Activated CD8-positive, alpha-beta T cell treated with anti-CD3 and anti-CD28 coated beads, Interleukin-2, amount 10 ng/mL, durations not matched to agents 7 days and 5 days (primary cell): ENCODE results near the gene CXCL3. TPM values are rescaled to one million over a fixed set of nuclear protein-coding genes. Genes with fewer than 3 reads are reported as not detected.

ENCODE experiments used
- ATAC-seq: fragments of 150-1000 bp; cut with Tn5 transposase; one replicate; pipeline ENCODE4 v1.10.0; 2021; ENCODE audit warnings: moderate library complexity
- CTCF ChIA-PET: fragments of 350-600 bp; sonication (Branson Sonifier 250); formaldehyde crosslinking; loops from one replicate; lab custom pipeline; 2021; ENCODE audit warnings: antibody characterized with exemption; lab: Charles Lee
- POLR2A ChIA-PET: fragments of 350-600 bp; sonication (Branson Sonifier 250); formaldehyde crosslinking; loops from one replicate; lab custom pipeline; 2021; ENCODE audit warnings: antibody characterized with exemption; lab: Charles Lee
- DNase-seq: peaks from one replicate; pipeline ENCODE4 v3.0.0-alpha.2; 2020
- H3K27ac Mint-ChIP-seq: one replicate; pipeline ENCODE4 v1.8.0; 2021; ENCODE audit warnings: mild to moderate bottlenecking, mixed read lengths
- H3K27me3 Mint-ChIP-seq: one replicate; pipeline ENCODE4 v1.8.0; 2021; ENCODE audit warnings: low read depth, mixed read lengths
- H3K36me3 Mint-ChIP-seq: one replicate; pipeline ENCODE4 v1.8.0; 2021; ENCODE audit warnings: low read depth, mixed read lengths
- H3K4me1 Mint-ChIP-seq: one replicate; pipeline ENCODE4 v1.8.0; 2021; ENCODE audit warnings: low read depth, mixed read lengths
- H3K4me3 Mint-ChIP-seq: one replicate; pipeline ENCODE4 v1.8.0; 2021; ENCODE audit warnings: mild to moderate bottlenecking, mixed read lengths
- H3K9me3 Mint-ChIP-seq: one replicate; pipeline ENCODE4 v1.8.0; 2022; ENCODE audit warnings: mixed read lengths; ENCODE audit not compliant: insufficient read depth
- total RNA-seq, 2 experiments: library from RNA; stranded (reverse); gene quantifications; one replicate each; pipeline ENCODE4 v1.2.3, GENCODE V29; 2021

CXCL3 gene
- total RNA-seq, 2 experiments from 2014 or later: not detected

GRCh38 chr4:74065115-74065642 lies 26.7 kb upstream of the CXCL3 start:
- Mint-ChIP-seq H3K9me3 (no peaks in the 10 kb centered on the region), H3K36me3 (no peaks in the 10 kb centered on the region), H3K4me3 (no peak overlapping the region), H3K4me1 (no peaks in the 10 kb centered on the region), H3K27ac (no peak overlapping the region), H3K27me3 (no peaks in the 10 kb centered on the region)
- ATAC-seq (no peak), DNase-seq (no peak)
- CTCF ChIA-PET: interaction anchor here (0.6 kb wide), 1 partner anchor 491 kb away, joined by 3 read pairs; no protein-coding TSS in a partner anchor
- POLR2A ChIA-PET: no interaction called here

- no peak for DNase-seq
- CTCF ChIA-PET: no interaction called here
- POLR2A ChIA-PET: no interaction called here
- Mint-ChIP-seq H3K4me3 (no peak overlapping the region), H3K27me3 (no peaks in the 10 kb centered on the region), H3K27ac (no peak overlapping the region), H3K4me1 (no peaks in the 10 kb centered on the region), H3K36me3 (no peaks in the 10 kb centered on the region), H3K9me3 (no peaks in the 10 kb centered on the region)
- ATAC-seq: no peak
These were observed 25.4 kb upstream of the CXCL3 start for GRCh38 chr4:74063859-74064258.

GRCh38 chr4:74062953-74063352 lies 24.5 kb upstream of the CXCL3 start:
- no peaks in the 10 kb centered on the region for H3K4me1 Mint-ChIP-seq
- no peaks in the 10 kb centered on the region for H3K27me3 Mint-ChIP-seq
- ChIA-PET POLR2A (no interaction called here), CTCF (no interaction called here)
- DNase-seq (no peak), ATAC-seq (no peak)
- no peak overlapping the region for H3K4me3 Mint-ChIP-seq
- H3K9me3 Mint-ChIP-seq: no peaks in the 10 kb centered on the region
- no peaks in the 10 kb centered on the region for H3K36me3 Mint-ChIP-seq
- no peak overlapping the region for H3K27ac Mint-ChIP-seq

GRCh38 chr4:74061430-74061829 lies 22.9 kb upstream of the CXCL3 start:
- ChIA-PET CTCF (no interaction called here), POLR2A (no interaction called here)
- no peak for DNase-seq
- no peak for ATAC-seq
- no peak overlapping the region for H3K4me3 Mint-ChIP-seq
- H3K27me3 Mint-ChIP-seq: no peaks in the 10 kb centered on the region
- no peak overlapping the region for H3K27ac Mint-ChIP-seq
- H3K36me3 Mint-ChIP-seq: no peaks in the 10 kb centered on the region
- H3K4me1 Mint-ChIP-seq: no peaks in the 10 kb centered on the region
- no peaks in the 10 kb centered on the region for H3K9me3 Mint-ChIP-seq

- H3K4me3 Mint-ChIP-seq: no peak overlapping the region
- POLR2A ChIA-PET: no interaction called here
- ATAC-seq: no peak
- H3K36me3 Mint-ChIP-seq: no peaks in the 10 kb centered on the region
- H3K27me3 Mint-ChIP-seq: no peaks in the 10 kb centered on the region
- no peaks in the 10 kb centered on the region for H3K4me1 Mint-ChIP-seq
- H3K27ac Mint-ChIP-seq: no peak overlapping the region
- CTCF ChIA-PET: no interaction called here
- no peaks in the 10 kb centered on the region for H3K9me3 Mint-ChIP-seq
- no peak for DNase-seq
These were observed 20.8 kb upstream of the CXCL3 start for GRCh38 chr4:74059161-74059829.

GRCh38 chr4:74058048-74058651 lies 19.7 kb upstream of the CXCL3 start:
- Mint-ChIP-seq H3K4me1 (no peaks in the 10 kb centered on the region), H3K36me3 (no peaks in the 10 kb centered on the region), H3K27me3 (no peaks in the 10 kb centered on the region), H3K9me3 (no peaks in the 10 kb centered on the region), H3K4me3 (no peak overlapping the region), H3K27ac (no peak overlapping the region)
- CTCF ChIA-PET: no interaction called here
- POLR2A ChIA-PET: no interaction called here
- DNase-seq: no peak
- ATAC-seq: no peak

GRCh38 chr4:74057588-74057987 lies 19.1 kb upstream of the CXCL3 start:
- Mint-ChIP-seq H3K9me3 (no peaks in the 10 kb centered on the region), H3K36me3 (no peaks in the 10 kb centered on the region), H3K4me3 (no peak overlapping the region), H3K27ac (no peak overlapping the region), H3K4me1 (no peaks in the 10 kb centered on the region), H3K27me3 (no peaks in the 10 kb centered on the region)
- no peak for ATAC-seq
- ChIA-PET POLR2A (no interaction called here), CTCF (no interaction called here)
- DNase-seq: no peak

- Mint-ChIP-seq H3K36me3 (no peaks in the 10 kb centered on the region), H3K9me3 (no peaks in the 10 kb centered on the region), H3K4me1 (no peaks in the 10 kb centered on the region), H3K4me3 (no peak overlapping the region), H3K27ac (no peak overlapping the region), H3K27me3 (no peaks in the 10 kb centered on the region)
- ChIA-PET POLR2A (no interaction called here), CTCF (interaction anchor here (1.1 kb wide), 1 partner anchor 394 kb away, joined by 3 read pairs; no protein-coding TSS in a partner anchor)
- DNase-seq (no peak), ATAC-seq (no peak)
These were observed 18.5 kb upstream of the CXCL3 start for GRCh38 chr4:74056858-74057562.

GRCh38 chr4:74056114-74056857 lies 17.8 kb upstream of the CXCL3 start:
- no peaks in the 10 kb centered on the region for H3K4me1 Mint-ChIP-seq
- no peaks in the 10 kb centered on the region for H3K36me3 Mint-ChIP-seq
- H3K27ac Mint-ChIP-seq: no peak overlapping the region
- CTCF ChIA-PET: interaction anchor here (1.1 kb wide), 1 partner anchor 393 kb away, joined by 3 read pairs; no protein-coding TSS in a partner anchor
- no peak for ATAC-seq
- no peak for DNase-seq
- H3K9me3 Mint-ChIP-seq: no peaks in the 10 kb centered on the region
- POLR2A ChIA-PET: no interaction called here
- H3K4me3 Mint-ChIP-seq: no peak overlapping the region
- H3K27me3 Mint-ChIP-seq: no peaks in the 10 kb centered on the region

- Mint-ChIP-seq H3K36me3 (no peaks in the 10 kb centered on the region), H3K4me3 (no peak overlapping the region), H3K27ac (no peak overlapping the region), H3K27me3 (no peaks in the 10 kb centered on the region), H3K4me1 (no peaks in the 10 kb centered on the region), H3K9me3 (no peaks in the 10 kb centered on the region)
- ChIA-PET CTCF (interaction anchor here (1.1 kb wide), 1 partner anchor 393 kb away, joined by 3 read pairs; no protein-coding TSS in a partner anchor), POLR2A (no interaction called here)
- DNase-seq (no peak), ATAC-seq (no peak)
These were observed 17.0 kb upstream of the CXCL3 start for GRCh38 chr4:74055498-74055897.

- Mint-ChIP-seq H3K36me3 (no peaks in the 10 kb centered on the region), H3K27ac (no peak overlapping the region), H3K4me1 (no peaks in the 10 kb centered on the region), H3K27me3 (no peaks in the 10 kb centered on the region), H3K4me3 (no peak overlapping the region), H3K9me3 (no peaks in the 10 kb centered on the region)
- ChIA-PET CTCF (no interaction called here), POLR2A (no interaction called here)
- DNase-seq (no peak), ATAC-seq (no peak)
These were observed 16.6 kb upstream of the CXCL3 start for GRCh38 chr4:74055096-74055495.
